ENCODE data around the gene CFAP45. TPM values are rescaled to one million over a fixed set of nuclear protein-coding genes. Genes with fewer than 3 reads are reported as not detected.

CFAP45 gene
- total RNA-seq, 1 donor from 2014 or later = not detected

DNA sequence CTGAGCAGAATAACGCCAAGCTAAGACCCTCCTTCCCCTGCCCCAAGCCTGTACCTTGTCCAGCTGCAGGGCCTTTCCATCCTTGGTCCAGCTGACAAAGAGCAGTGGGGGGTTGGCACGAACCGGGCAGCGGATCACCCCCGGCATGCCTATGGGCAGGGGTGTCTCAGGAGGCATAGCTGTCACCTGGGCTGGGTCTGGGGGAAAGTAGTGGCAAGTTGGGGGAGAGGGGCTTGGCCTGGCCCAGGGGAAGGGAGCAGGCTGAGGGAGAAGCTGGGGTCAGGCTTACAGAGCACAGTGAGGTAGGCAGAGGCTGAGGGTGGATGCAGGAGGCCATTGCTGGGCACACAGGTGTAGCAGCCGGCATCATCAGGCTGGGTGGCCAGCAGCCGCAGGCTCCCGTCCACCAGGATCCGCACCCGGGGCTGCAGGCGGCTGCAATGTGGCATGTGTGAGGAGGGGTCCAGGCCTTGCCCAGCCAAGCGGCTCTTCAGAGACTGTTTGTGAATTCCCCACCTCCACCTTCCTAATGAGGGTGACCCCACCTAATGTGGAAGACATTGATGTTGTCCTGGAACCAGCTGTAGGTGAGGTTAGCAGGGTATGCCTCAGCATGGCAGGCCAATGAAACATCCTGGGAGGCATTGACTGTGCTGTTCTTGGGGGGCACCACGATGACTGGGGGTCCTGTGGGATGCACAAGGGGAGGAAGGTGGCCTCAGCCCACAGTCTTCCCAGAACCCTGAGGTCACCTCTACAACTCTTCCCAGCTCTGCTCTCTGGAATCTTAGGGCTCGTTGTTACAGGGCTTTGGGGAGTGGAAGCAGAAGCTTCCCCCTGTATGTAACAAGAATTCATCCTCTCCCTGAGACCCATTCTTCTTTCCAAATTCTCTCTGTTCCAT is 34.4 kb upstream of the CFAP45 start:
- no peak overlapping the region for H3K4me3 Mint-ChIP-seq
- H3K27me3 Mint-ChIP-seq (ENCODE audit: low read depth) = no peaks in the 10 kb centered on the region
- H3K9me3 Mint-ChIP-seq = no peaks in the 10 kb centered on the region
- H3K36me3 Mint-ChIP-seq (ENCODE audit: low read depth) = peaks cover 2% of the 10 kb centered on the region
- H3K27ac Mint-ChIP-seq (ENCODE audit: unreplicated experiment) = no peak overlapping the region
- H3K4me1 Mint-ChIP-seq = peaks cover 5% of the 10 kb centered on the region
- DNase-seq (ENCODE audit: low read depth, low spot score) = no peak
- TF ChIP-seq, protein P1, sequence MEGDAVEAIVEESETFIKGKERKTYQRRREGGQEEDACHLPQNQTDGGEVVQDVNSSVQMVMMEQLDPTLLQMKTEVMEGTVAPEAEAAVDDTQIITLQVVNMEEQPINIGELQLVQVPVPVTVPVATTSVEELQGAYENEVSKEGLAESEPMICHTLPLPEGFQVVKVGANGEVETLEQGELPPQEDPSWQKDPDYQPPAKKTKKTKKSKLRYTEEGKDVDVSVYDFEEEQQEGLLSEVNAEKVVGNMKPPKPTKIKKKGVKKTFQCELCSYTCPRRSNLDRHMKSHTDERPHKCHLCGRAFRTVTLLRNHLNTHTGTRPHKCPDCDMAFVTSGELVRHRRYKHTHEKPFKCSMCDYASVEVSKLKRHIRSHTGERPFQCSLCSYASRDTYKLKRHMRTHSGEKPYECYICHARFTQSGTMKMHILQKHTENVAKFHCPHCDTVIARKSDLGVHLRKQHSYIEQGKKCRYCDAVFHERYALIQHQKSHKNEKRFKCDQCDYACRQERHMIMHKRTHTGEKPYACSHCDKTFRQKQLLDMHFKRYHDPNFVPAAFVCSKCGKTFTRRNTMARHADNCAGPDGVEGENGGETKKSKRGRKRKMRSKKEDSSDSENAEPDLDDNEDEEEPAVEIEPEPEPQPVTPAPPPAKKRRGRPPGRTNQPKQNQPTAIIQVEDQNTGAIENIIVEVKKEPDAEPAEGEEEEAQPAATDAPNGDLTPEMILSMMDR (conservative IDR thresholded peaks at IDR 0.05) = no peak

DNA sequence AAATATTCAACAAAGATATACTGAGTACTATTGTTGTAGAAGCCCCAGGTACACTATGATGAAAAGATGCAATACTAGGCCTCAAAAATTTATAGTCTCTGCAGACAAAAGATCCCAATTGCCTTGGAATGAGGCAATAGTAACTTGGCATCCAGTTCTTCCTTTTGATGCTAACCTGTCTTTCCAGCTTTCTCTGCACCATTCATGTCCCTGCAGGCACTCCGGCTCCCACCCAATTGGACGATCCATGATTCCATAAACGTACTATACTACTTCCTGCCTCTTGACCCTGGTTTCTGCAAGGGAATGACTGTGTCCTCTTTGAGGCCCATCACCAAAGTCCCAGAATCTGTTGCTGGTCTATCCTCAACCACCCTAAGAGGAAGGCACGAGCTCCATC is 33.4 kb upstream of the CFAP45 start:
- no peak for DNase-seq (ENCODE audit: low read depth, low spot score)
- no peaks in the 10 kb centered on the region for H3K9me3 Mint-ChIP-seq
- TF ChIP-seq, protein P1 (conservative IDR thresholded peaks at IDR 0.05) = no peak
- H3K27me3 Mint-ChIP-seq (ENCODE audit: low read depth) = no peaks in the 10 kb centered on the region
- H3K27ac Mint-ChIP-seq (ENCODE audit: unreplicated experiment) = no peak overlapping the region
- no peak overlapping the region for H3K4me3 Mint-ChIP-seq
- H3K36me3 Mint-ChIP-seq (ENCODE audit: low read depth) = no peaks in the 10 kb centered on the region
- peaks cover 5% of the 10 kb centered on the region for H3K4me1 Mint-ChIP-seq

DNA sequence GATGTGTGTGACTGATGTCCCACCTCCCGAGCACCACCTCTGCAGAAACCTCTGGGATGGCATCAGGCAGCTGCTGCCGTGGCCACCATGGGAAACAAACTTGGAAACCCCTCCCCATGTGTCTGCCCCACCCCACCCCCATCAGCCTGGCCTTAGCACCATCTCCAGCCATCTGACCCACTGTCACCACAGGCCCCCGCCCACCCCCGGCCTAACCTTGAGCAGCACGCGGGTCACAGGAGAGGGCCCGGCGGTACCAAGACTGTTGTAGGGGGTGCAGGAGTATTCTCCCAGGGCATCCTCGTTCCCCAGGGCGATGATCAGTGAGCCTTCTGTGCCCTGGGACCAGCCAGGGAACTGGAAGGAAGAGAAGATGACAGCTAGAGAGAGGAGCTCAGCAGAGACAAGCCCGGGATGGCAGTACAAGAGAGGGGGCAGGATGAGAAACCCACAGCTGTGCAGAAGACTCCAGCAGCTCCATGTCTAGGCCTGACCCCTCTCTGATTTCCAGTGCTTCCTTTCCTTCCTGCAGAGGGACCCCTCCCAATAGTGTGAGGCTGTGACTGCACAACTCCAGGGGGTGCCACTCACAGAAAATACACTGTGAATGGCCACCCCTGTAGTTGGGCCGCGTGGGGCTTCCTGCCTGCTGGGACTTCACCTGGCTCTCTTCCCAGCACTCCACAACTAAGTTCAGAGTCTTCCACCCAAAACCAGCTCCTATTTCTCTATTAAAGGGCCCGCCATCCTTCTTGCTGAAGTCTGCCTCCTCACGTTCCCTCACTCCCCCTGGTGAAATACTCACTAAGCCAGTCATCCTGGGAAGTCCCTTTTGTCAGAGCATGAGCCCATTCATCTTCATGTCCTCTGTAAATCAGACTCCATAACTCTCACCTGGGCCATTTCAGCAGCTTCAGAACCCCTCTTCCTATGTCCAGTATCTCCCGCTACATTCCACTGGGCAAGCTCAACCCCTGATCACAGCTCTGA is 32.6 kb upstream of the CFAP45 start:
- H3K36me3 Mint-ChIP-seq (ENCODE audit: low read depth) = no peaks in the 10 kb centered on the region
- no peak overlapping the region for H3K27ac Mint-ChIP-seq (ENCODE audit: unreplicated experiment)
- H3K4me3 Mint-ChIP-seq = no peak overlapping the region
- H3K4me1 Mint-ChIP-seq = peaks cover 5% of the 10 kb centered on the region
- H3K9me3 Mint-ChIP-seq = no peaks in the 10 kb centered on the region
- DNase-seq (ENCODE audit: low read depth, low spot score) = no peak
- TF ChIP-seq, protein P1 (conservative IDR thresholded peaks at IDR 0.05) = no peak
- no peaks in the 10 kb centered on the region for H3K27me3 Mint-ChIP-seq (ENCODE audit: low read depth)

DNA sequence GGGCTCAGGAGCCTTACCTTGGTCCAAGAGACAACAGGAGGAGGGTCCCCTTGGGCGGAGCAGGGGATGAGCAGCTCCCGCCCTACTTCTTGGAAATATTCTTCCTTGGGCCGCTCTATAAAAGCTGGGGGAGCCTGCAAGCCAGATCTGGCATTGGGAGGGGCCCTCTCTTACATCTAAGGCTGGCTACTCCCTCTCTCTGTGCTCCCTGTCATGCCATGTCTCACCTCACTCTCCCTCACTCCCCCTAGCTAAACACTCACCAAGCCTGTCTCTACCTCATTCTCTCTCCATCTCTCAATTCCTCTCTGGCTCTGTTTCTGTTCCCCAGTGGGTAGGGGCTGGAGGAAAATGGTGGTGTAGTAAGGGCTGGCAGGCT is 31.8 kb upstream of the CFAP45 start:
- no peak overlapping the region for H3K27ac Mint-ChIP-seq (ENCODE audit: unreplicated experiment)
- DNase-seq (ENCODE audit: low read depth, low spot score) = no peak
- H3K9me3 Mint-ChIP-seq = no peaks in the 10 kb centered on the region
- TF ChIP-seq, protein P1 (conservative IDR thresholded peaks at IDR 0.05) = no peak
- H3K4me1 Mint-ChIP-seq = peaks cover 5% of the 10 kb centered on the region
- no peaks in the 10 kb centered on the region for H3K36me3 Mint-ChIP-seq (ENCODE audit: low read depth)
- H3K27me3 Mint-ChIP-seq (ENCODE audit: low read depth) = no peaks in the 10 kb centered on the region
- no peak overlapping the region for H3K4me3 Mint-ChIP-seq

GRCh38 chr1:159931101-159931794 is 31.3 kb upstream of the CFAP45 start:
- peaks cover 3% of the 10 kb centered on the region for H3K4me1 Mint-ChIP-seq
- no peak overlapping the region for H3K4me3 Mint-ChIP-seq
- TF ChIP-seq, protein P1 (conservative IDR thresholded peaks at IDR 0.05) = no peak
- no peaks in the 10 kb centered on the region for H3K9me3 Mint-ChIP-seq
- no peak overlapping the region for H3K27ac Mint-ChIP-seq (ENCODE audit: unreplicated experiment)
- DNase-seq (ENCODE audit: low read depth, low spot score) = no peak
- H3K36me3 Mint-ChIP-seq (ENCODE audit: low read depth) = no peaks in the 10 kb centered on the region
- H3K27me3 Mint-ChIP-seq (ENCODE audit: low read depth) = no peaks in the 10 kb centered on the region
